ENCODE measurements around the gene PRDX5.

GRCh38 chr11:64321533-64321932 is 3.6 kb downstream of the PRDX5 start:
- TF ChIP-seq CTCF (conservative IDR thresholded peaks at IDR 0.05; ENCODE audit: low read length): no peak
- no peak for TF ChIP-seq EZH2phosphoT487 (IDR thresholded peaks at IDR 0.05; ENCODE audit: borderline replicate concordance, low read depth, low read length)
